HepG2 (cell line): ENCODE measurements around the gene ZNF180. TPM values are rescaled to one million over a fixed set of nuclear protein-coding genes. Genes with fewer than 3 reads are reported as not detected.

Source experiments
- CENPT ChIP-seq: sonication (generic); formaldehyde crosslinking; IDR thresholded peaks from 2 replicates; pipeline ENCODE4 v1.8.0; 2022; ENCODE audit warnings: low read depth, mild to moderate bottlenecking, moderate library complexity, missing genetic modification reagents
- FIP1L1 ChIP-seq: fragments of 200-400 bp; formaldehyde crosslinking; IDR thresholded peaks from 2 replicates; pipeline ENCODE4 v1.6.1; 2018; ENCODE audit warnings: low read depth, mild to moderate bottlenecking, low read length, moderate library complexity, borderline replicate concordance; ENCODE audit not compliant: insufficient read depth
- MED8 ChIP-seq: sonication (generic); formaldehyde crosslinking; IDR thresholded peaks from 2 replicates; pipeline ENCODE4 v1.8.1; 2023; ENCODE audit warnings: mild to moderate bottlenecking, missing genetic modification reagents; ENCODE audit not compliant: insufficient replicate concordance
- MXD4 ChIP-seq: IDR thresholded peaks from 2 replicates; pipeline ENCODE4 v1.6.1; 2016; ENCODE audit warnings: mild to moderate bottlenecking, missing biosample characterization, missing genetic modification reagents
- NR2F1 ChIP-seq, 2 experiments: fragments of 450-650 bp in 1 of 2; formaldehyde crosslinking in 1 of 2; IDR thresholded peaks; 2 replicates each; pipeline versions ENCODE4 v1.5.0 to v1.6.1; 2016 to 2020; ENCODE audit warnings: mild to moderate bottlenecking in 1 of 2, missing compliant biosample characterization in 1 of 2, missing genetic modification reagents in 1 of 2, moderate library complexity in 1 of 2
- SMAD1 ChIP-seq: sonication (generic); formaldehyde crosslinking; IDR thresholded peaks from 2 replicates; pipeline ENCODE4 v1.4.0; 2020; ENCODE audit warnings: missing genetic modification reagents, low read depth, mild to moderate bottlenecking, borderline replicate concordance
- SP140L ChIP-seq: sonication (generic); formaldehyde crosslinking; IDR thresholded peaks from 2 replicates; pipeline ENCODE4 v1.4.0; 2020; ENCODE audit warnings: missing genetic modification reagents, borderline replicate concordance
- SP4 ChIP-seq: sonication (generic); formaldehyde crosslinking; IDR thresholded peaks from 2 replicates; pipeline ENCODE4 v1.8.1; 2023; ENCODE audit warnings: mild to moderate bottlenecking, missing genetic modification reagents
- ZBTB42 ChIP-seq: sonication (generic); formaldehyde crosslinking; IDR thresholded peaks from 2 replicates; pipeline ENCODE4 v1.5.0; 2020; ENCODE audit warnings: mild to moderate bottlenecking, missing genetic modification reagents
- ZBTB7B ChIP-seq: sonication (generic); formaldehyde crosslinking; IDR thresholded peaks from 2 replicates; pipeline ENCODE4 v1.4.0; 2020; ENCODE audit warnings: missing genetic modification reagents
- ZNF101 ChIP-seq: sonication (generic); formaldehyde crosslinking; IDR thresholded peaks from 2 replicates; pipeline ENCODE4 v1.4.0; 2020; ENCODE audit warnings: mild to moderate bottlenecking, low read depth, missing genetic modification reagents, borderline replicate concordance
- ZNF136 ChIP-seq: sonication (generic); formaldehyde crosslinking; IDR thresholded peaks from 2 replicates; pipeline ENCODE4 v1.8.1; 2022; ENCODE audit warnings: low read depth, mild to moderate bottlenecking, moderate library complexity, missing genetic modification reagents
- ZNF235 ChIP-seq: sonication (generic); formaldehyde crosslinking; IDR thresholded peaks from 2 replicates; pipeline ENCODE4 v1.8.1; 2023; ENCODE audit warnings: mild to moderate bottlenecking, missing genetic modification reagents, borderline replicate concordance
- ZNF367 ChIP-seq: sonication (generic); formaldehyde crosslinking; IDR thresholded peaks from 2 replicates; pipeline ENCODE4 v1.4.0; 2020; ENCODE audit warnings: missing genetic modification reagents, borderline replicate concordance
- ZNF556 ChIP-seq: sonication (generic); formaldehyde crosslinking; IDR thresholded peaks from 2 replicates; pipeline ENCODE4 v1.4.0; 2020; ENCODE audit warnings: mild to moderate bottlenecking, missing genetic modification reagents, borderline replicate concordance
- ZNF720 ChIP-seq: sonication (generic); formaldehyde crosslinking; IDR thresholded peaks from 2 replicates; pipeline ENCODE4 v1.4.0; 2020; ENCODE audit warnings: missing genetic modification reagents
- polyA plus RNA-seq, 8 experiments: library from polyadenylated mRNA; depleted of rRNA in 3 of 8; stranded (reverse) in 7 of 8; unstranded in 1 of 8; fragments of >200 nt; fragmentation: Illumina TruSeq in 4 of 8; extraction: Trizol in 4 of 8; gene quantifications; 2 replicates each; pipeline versions ENCODE4 v1.2.1 to v1.2.3, GENCODE V29; 2011 to 2016; ENCODE audit warnings: low read depth in 4 of 8, missing spikeins in 1 of 8, mixed read lengths in 1 of 8; ENCODE audit not compliant: insufficient read depth in 1 of 8
- total RNA-seq, 5 experiments: library from RNA; depleted of rRNA; stranded (reverse); fragments of >200 nt; fragmentation: Illumina TruSeq; extraction: Trizol; gene quantifications; 2 replicates each; pipeline ENCODE4 v1.2.3, GENCODE V29; 2016; ENCODE audit warnings: low read depth in 1 of 5
- TF ChIP-seq, protein P1 (sequence below): sonication (generic); formaldehyde crosslinking; IDR thresholded peaks from 2 replicates; pipeline ENCODE4 v1.5.1; 2020; ENCODE audit warnings: missing genetic modification reagents, mild to moderate bottlenecking, borderline replicate concordance
- TF ChIP-seq, protein P2 (sequence below): sonication (generic); formaldehyde crosslinking; IDR thresholded peaks from 2 replicates; pipeline ENCODE4 v1.4.0; 2020; ENCODE audit warnings: missing genetic modification reagents
- TF ChIP-seq, protein P3 (sequence below), 2 experiments: IDR thresholded peaks; 2 replicates each; pipeline ENCODE4 v1.6.1; 2011 to 2012; ENCODE audit warnings: low read length in 2 of 2, borderline replicate concordance in 1 of 2, low read depth in 1 of 2, mild to moderate bottlenecking in 1 of 2, moderate library complexity in 1 of 2
- TF ChIP-seq, protein P4 (sequence below): sonication (generic); formaldehyde crosslinking; IDR thresholded peaks from 2 replicates; pipeline ENCODE4 v1.8.0; 2022; ENCODE audit warnings: low read depth, missing genetic modification reagents

ZNF180 gene
- total and polyA plus RNA-seq, 2 of the 13 experiments (the other 11 are each of a cell fraction or from before 2014, with no cell fraction given) = 0.92 to 9.3 TPM

DNA sequence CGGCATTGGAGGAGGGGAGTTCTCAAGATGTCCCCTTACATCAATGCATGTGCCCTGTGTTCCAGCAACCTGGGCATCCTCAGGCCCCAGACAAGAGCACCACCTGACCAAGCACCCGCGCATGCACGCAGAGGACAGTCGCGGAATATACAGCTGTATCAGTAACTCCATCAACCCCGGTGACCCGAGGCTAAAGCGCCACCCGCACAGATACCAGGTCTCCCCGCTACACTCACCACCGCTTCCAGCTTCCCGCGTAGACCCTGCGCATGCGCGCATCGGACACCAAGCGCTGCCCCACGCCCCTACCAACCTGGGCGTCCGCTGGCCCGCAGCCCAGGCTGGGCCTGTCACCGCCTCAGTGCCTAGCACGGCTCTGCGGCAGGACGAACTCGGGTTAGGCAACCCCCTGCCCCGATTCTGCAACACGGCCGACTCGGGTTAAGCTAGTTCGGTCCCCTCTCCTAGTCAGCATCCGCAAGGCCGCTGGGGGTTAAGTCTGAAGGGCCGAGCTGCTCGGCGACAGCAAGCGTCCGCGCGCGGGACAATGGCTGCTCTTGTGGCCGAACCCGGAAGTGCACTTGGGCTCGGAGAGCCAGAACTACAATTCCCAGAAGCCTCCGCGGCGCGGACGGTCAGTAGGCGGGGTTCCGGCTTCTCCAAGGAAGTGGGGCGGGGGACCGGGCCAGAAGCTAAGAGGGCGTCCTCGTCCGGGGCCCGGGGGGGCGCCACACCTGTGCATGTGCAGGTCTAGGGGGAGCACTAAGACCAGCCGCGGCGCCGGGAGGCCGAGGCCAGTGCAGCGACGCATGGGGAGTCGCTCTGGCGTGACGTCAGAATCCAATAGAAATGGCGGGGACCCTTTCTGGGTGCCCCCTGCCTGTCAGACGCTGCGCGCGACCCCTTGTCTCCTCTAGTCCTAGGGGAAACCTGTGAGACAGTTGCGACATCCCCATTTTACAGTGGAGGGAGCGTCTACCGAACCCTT, at the start of gene ZNF180 (continued):
- TF ChIP-seq SMAD1 (CRISPR knock-in tag) (peak; percentile 85; the same call in 1 of the 2 replicates), CENPT (CRISPR knock-in tag) (0 out of 2 replicates have a peak, but pooled peaks have one; percentile 39), ZNF720 (no peak), SP140L (CRISPR knock-in tag) (no peak; the same call in 1 of the 2 replicates), ZNF556 (CRISPR knock-in tag) (0 out of 2 replicates have a peak, but pooled peaks have one; percentile 75), ZNF136 (CRISPR knock-in tag) (0 out of 2 replicates have a peak, but pooled peaks have one; percentile 50), MXD4 (CRISPR knock-in tag) (peak; percentile 96), ZNF367 (CRISPR knock-in tag) (no peak), ZBTB42 (CRISPR knock-in tag) (0 out of 2 replicates have a peak, but pooled peaks have one; percentile 49), ZNF235 (CRISPR knock-in tag) (peak; percentile 94), MED8 (peak; percentile 49), FIP1L1 (no peak), NR2F1 (CRISPR knock-in tag; IDR thresholded peaks at IDR 0.05) (no peak; a peak in 1 of 4 replicates), ZBTB7B (CRISPR knock-in tag) (peak; percentile 71), ZNF101 (CRISPR knock-in tag) (no peak), SP4 (CRISPR knock-in tag) (peak; percentile 75)
- TF ChIP-seq, protein P1, sequence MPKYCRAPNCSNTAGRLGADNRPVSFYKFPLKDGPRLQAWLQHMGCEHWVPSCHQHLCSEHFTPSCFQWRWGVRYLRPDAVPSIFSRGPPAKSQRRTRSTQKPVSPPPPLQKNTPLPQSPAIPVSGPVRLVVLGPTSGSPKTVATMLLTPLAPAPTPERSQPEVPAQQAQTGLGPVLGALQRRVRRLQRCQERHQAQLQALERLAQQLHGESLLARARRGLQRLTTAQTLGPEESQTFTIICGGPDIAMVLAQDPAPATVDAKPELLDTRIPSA (CRISPR knock-in tag) = no peak
- TF ChIP-seq, protein P2, sequence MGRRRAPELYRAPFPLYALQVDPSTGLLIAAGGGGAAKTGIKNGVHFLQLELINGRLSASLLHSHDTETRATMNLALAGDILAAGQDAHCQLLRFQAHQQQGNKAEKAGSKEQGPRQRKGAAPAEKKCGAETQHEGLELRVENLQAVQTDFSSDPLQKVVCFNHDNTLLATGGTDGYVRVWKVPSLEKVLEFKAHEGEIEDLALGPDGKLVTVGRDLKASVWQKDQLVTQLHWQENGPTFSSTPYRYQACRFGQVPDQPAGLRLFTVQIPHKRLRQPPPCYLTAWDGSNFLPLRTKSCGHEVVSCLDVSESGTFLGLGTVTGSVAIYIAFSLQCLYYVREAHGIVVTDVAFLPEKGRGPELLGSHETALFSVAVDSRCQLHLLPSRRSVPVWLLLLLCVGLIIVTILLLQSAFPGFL (CRISPR knock-in tag) = 0 out of 2 replicates have a peak, but pooled peaks have one; percentile 7
- TF ChIP-seq, protein P3, sequence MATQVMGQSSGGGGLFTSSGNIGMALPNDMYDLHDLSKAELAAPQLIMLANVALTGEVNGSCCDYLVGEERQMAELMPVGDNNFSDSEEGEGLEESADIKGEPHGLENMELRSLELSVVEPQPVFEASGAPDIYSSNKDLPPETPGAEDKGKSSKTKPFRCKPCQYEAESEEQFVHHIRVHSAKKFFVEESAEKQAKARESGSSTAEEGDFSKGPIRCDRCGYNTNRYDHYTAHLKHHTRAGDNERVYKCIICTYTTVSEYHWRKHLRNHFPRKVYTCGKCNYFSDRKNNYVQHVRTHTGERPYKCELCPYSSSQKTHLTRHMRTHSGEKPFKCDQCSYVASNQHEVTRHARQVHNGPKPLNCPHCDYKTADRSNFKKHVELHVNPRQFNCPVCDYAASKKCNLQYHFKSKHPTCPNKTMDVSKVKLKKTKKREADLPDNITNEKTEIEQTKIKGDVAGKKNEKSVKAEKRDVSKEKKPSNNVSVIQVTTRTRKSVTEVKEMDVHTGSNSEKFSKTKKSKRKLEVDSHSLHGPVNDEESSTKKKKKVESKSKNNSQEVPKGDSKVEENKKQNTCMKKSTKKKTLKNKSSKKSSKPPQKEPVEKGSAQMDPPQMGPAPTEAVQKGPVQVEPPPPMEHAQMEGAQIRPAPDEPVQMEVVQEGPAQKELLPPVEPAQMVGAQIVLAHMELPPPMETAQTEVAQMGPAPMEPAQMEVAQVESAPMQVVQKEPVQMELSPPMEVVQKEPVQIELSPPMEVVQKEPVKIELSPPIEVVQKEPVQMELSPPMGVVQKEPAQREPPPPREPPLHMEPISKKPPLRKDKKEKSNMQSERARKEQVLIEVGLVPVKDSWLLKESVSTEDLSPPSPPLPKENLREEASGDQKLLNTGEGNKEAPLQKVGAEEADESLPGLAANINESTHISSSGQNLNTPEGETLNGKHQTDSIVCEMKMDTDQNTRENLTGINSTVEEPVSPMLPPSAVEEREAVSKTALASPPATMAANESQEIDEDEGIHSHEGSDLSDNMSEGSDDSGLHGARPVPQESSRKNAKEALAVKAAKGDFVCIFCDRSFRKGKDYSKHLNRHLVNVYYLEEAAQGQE (IDR thresholded peaks at IDR 0.05; ENCODE audit: borderline replicate concordance in 1 of 2, low read depth in 1 of 2, low read length in 2 of 2) = peak in 1 of 2 experiments; percentile 33; a peak in 1 of 4 replicates
- TF ChIP-seq, protein P4, sequence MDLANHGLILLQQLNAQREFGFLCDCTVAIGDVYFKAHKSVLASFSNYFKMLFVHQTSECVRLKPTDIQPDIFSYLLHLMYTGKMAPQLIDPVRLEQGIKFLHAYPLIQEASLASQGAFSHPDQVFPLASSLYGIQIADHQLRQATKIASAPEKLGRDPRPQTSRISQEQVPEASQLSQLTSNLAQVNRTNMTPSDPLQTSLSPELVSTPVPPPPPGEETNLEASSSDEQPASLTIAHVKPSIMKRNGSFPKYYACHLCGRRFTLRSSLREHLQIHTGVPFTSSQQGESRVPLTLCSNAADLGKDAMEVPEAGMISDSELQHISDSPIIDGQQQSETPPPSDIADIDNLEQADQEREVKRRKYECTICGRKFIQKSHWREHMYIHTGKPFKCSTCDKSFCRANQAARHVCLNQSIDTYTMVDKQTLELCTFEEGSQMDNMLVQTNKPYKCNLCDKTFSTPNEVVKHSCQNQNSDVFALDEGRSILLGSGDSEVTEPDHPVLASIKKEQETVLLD (CRISPR knock-in tag) = peak; percentile 71; the same call in 1 of the 2 replicates
